NCI-H748 treated with DMSO at 0.1 percent for 48 hours (cell line): Measurements from ENCODE around the gene PISD.

Source experiments
- DNase-seq: peaks from one replicate; lab custom pipeline; 2025; lab: John Stamatoyannopoulos, UW

The PISD gene

DNA sequence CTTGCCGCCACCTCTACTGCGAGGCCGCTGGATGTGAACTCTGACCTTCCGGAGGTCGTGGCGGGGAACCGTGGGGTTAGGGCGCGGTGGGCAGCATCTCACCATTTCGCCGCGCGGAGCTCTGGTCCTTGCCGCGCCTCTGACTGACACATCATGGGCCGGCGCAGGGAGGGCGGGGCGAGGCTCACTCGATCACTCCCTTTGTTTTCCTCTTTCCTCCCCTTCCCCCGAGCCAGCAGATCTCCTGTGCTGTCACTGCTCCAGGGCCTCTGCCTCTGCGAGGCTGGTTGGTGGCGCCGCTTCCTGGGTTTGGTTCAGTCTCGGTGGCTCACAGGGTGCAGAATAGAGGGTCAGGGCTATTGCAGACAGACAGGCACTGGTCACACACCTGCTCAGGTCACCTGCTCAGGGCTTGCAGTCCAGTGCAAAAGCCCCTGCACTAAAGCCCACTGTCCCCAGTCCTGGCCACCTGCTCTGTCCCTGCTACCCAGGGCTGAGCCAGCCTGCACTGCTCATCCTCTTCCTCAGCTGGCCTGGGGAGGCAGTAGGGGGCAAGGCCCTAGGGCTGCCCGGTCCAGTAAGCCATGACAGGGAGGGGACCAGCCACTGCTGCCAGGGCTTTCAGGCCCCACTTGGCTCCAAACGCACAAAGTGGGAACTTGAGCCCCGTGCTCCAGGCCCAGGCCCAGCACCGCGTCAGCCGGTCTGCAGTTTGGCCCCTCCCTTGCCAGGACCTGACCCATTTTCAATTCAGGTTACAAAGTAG is 36.2 kb downstream of the PISD start:
- no peak for DNase-seq

GRCh38 chr22:31625257-31625640 is 36.8 kb downstream of the PISD start:
- no peak for DNase-seq

- no peak for DNase-seq
These were observed 38.3 kb downstream of the PISD start for GRCh38 chr22:31623592-31624304.

DNA sequence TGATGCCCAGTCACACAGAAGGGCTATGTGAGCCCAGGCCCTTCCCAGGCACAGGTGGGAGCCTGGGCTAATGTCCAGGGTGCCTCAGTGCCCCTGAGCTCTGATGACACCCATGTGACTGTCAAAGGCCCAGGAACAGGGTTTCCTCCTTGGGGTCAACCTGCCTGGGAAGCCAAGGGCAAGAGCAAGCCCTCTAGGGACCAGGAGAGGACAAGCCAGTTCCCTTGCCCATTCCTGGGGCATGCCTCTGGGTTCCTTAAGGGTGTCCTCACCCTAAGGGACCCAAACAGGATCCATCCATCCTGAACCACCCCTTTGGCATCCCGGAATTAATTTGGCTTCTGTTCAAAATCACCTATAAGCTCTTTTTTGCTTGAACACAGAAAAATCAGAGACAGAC is 39.0 kb downstream of the PISD start:
- no peak for DNase-seq

GRCh38 chr22:31621507-31622124 is 40.4 kb downstream of the PISD start:
- DNase-seq, result no peak

GRCh38 chr22:31620756-31621480 is 41.1 kb downstream of the PISD start:
- DNase-seq, result no peak

DNA sequence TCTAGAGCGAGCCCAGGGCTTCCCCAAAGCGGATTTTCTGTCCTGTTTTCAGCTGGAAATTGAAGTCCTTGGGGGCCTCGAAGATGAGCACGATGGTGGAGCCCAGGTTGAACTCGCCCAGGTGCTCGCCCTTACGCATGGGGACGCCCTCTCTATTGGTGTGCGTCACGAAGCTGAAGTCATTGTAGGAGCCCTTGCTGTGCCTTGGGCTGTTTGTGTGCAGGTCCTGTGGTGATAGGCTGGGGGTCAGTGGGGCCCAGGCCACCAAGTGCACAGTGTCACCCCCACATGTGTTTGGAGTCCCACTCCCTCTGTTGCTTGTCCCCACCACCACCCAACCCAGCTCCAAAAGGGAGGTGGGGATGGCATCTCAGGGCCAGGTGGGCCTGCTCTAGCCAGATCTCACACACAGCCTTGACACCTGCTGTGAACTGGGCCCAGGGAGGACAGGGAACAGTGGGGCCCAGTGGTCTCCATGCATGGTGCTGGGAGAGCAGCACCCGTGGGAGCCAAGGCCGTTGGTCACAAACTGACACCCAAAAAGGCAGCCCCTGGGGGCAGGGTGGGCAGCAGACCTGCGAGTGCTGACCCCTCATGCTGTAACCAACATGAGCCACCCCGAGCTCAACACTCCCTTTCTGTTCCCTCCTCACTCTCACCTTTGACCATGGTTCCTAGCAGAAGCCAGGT is 42.3 kb downstream of the PISD start:
- no peak for DNase-seq

DNA sequence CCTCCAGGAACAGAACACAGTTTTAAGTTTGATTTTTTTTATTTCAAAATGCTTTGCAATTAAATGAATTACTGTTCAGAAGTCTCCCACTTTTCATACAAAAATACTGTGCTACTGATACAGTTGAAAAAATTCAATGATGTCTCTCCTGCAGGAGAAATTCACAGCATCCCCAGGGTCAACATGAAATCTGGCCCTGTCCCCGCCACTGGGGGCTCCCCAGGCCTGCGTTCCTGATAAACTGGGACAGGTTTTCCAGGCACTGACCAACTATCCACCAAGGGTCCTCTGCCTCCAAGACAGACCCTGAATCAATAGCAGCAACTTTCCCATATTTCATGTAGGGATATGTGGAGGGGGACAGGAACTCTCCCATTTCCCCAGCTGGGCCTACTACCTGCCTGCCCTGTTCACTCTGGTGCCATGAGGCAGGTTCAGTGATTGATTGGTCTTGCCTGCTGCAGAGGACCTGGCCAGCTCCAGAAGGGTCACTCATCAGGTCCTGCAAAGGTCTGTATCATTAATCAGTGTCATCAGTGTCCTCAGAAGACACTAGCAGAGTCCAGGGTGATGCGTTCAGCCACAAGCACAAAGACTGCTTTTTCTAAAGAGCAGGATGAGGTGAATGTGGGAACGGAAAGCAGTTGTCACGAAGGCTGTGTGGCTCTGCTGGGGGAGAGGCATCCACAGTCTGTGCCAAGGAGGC is 43.4 kb downstream of the PISD start:
- DNase-seq, result no peak

DNA sequence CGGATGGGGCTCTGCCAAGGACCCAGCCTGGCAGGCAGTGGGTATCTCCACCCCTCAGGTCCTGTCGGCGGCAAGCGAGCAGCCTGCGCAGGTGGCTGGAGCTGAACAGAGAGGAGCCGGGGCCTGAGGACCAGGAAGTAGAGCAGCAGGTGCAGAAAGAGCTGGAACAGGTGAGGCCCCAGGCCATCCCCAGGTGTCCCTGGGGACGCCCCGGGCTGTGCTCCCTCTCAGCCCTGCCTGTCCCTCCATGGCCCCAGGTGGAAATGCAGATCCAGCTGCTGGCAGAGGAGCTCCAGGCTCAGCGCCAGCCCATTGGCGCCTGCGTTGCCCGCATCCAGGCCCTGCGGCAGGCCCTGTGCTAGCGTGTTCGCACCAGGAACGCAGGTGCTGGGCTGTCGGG is 44.0 kb downstream of the PISD start:
- no peak for DNase-seq

GRCh38 chr22:31616315-31616980 is 45.6 kb downstream of the PISD start:
- no peak for DNase-seq

GRCh38 chr22:31615940-31616314 is 46.1 kb downstream of the PISD start:
- DNase-seq, result no peak

GRCh38 chr22:31615491-31615860 is 46.5 kb downstream of the PISD start:
- no peak for DNase-seq

DNA sequence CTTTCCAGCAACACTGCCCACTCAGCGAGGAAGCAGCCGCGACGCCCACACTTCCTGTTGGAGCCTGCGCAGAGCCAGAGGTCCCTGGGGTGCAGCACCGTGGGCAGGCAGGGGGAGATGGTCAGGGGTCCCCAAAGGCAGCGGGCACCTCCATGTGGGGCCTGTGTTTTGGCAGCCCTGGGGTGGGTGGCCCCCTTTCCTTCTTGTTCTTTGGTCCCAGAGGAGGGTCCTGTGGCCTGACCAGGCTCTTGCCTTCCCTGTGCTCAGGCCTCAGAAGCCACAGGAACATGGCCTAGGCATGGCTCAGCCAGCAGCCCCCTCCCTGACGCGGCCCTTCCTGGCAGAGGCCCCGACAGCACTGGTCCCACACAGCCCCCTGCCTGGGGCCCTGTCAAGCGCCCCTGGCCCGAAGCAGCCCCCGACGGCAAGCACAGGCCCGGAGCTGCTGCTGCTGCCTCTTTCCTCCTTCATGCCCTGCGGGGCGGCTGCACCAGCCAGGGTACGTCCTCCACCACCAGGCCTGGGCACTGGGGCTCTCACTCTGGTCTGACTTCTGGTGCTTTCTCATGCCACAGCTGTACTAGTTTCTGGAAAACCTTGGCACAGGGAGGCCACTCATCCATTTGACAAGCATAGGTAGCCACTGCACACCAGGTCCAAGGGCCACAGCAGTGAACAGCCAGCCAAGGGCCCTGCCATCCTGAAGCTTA is 47.1 kb downstream of the PISD start:
- DNase-seq, result no peak

- DNase-seq, result no peak
These were observed 48.1 kb downstream of the PISD start for GRCh38 chr22:31613904-31614296.

DNA sequence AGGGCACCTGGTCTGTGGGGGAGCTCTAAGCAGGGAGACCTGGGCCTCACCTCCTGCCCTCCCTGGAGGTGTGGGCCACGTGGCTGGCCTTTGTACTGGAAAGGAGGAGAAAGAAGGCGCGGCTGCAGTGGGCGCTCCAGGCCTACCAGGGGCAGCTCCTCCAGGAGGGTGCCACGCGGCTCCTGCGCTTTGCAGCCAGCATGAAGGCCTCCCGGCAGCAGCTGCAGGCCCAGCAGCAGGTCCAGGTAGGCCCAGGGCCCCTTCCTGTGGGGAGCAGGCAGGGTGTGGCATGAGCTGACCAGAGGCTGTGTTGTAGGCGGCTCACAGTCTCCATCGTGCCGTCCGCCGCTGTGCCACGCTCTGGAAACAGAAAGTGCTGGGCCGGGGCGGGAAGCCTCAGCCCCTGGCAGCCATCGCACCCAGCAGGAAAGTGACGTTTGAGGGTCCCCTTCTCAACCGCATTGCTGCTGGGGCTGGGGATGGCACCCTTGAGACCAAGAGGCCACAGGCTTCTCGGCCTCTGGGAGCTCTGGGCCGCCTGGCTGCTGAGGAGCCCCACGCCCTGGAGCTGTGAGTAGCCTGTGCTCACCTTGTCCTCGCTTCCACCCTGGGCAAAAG is 48.6 kb downstream of the PISD start:
- no peak for DNase-seq

- DNase-seq, result no peak
These were observed 49.1 kb downstream of the PISD start for GRCh38 chr22:31612891-31613285.

DNA sequence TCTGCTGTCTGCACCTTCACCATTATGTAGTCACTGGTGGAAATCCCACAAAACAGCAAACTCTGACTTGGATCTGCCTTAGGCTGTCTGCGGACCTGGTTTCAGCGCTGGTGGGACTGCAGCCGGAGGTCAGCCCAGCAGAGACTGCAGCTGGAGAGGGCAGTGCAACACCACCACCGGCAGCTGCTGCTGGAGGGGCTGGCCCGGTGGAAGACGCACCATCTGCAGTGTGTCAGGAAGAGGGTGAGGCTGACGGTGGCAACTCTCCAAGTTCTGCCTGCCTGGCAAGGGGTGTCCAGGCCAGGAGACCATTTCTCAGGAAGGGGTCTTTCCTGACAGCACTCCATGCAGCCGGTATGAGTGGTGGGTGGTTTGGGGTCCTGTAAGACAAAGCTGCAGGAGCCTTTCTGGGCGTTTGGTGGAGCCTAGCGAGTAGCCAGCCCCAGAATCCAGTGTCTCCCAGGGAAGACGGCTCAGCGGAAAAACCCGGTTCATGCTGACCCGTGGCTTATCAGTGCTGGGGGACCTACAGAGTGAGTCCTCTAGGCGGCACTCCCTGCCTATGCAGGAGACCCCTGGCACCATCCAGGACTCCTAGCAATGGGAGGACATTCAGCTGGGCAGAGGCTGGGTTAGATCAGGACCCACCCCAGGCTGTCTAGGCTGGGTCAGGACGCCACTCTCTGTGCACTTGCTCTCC is 50.8 kb downstream of the PISD start:
- no peak for DNase-seq

- no peak for DNase-seq
These were observed 51.4 kb downstream of the PISD start for GRCh38 chr22:31610611-31611010.

DNA sequence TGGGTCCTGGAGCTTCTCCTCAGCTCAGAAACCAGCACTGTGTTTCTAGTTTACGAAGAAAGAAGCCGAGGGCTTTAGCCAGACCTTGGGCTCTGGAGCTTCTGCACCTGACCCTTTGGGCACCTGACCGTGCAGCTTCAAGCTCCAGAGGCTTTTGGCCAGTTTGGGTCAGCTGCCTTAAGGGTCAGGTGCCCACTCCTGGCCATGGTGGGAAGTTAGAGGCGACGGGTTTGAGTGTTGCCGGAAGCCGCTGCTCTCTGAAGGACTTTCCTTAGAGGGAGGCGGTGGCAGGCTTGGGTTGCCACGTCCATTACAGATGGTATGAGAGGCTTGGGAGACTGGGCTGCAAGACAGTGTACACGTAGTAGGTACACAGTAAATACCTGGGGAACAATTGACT is 52.3 kb downstream of the PISD start:
- no peak for DNase-seq
